Neural progenitor cell (in vitro differentiated cells): Measurements from ENCODE around the gene SH3BGRL3. TPM values are rescaled to one million over a fixed set of nuclear protein-coding genes. Genes with fewer than 3 reads are reported as not detected.

Experiments used
- DNase-seq: peaks from one replicate; pipeline ENCODE4 v3.0.0-alpha.2; 2016; ENCODE audit warnings: low spot score
- H2AFZ ChIP-seq: fragments of 200-600 bp; sonication (generic); replicated peaks from 2 replicates; pipeline ENCODE4 v1.6.1; 2016; ENCODE audit warnings: antibody characterized with exemption
- H3F3A ChIP-seq: fragments of 200-600 bp; sonication (generic); 2 replicates; pipeline ENCODE4 v1.6.1; 2016; ENCODE audit warnings: antibody characterized with exemption, low read depth
- H3K27ac ChIP-seq: fragments of 200-600 bp; sonication (generic); 2 replicates; pipeline ENCODE4 v1.5.1; 2016; ENCODE audit warnings: mild to moderate bottlenecking
- H3K27me3 ChIP-seq: fragments of 200-600 bp; sonication (generic); 2 replicates; pipeline ENCODE4 v1.6.1; 2016; ENCODE audit warnings: mild to moderate bottlenecking, moderate library complexity
- H3K36me3 ChIP-seq: fragments of 200-600 bp; sonication (generic); 2 replicates; pipeline ENCODE4 v1.5.1; 2016
- H3K4me1 ChIP-seq: fragments of 200-600 bp; sonication (generic); 2 replicates; pipeline ENCODE4 v1.6.1; 2016; ENCODE audit warnings: mixed run types
- H3K4me2 ChIP-seq: fragments of 200-600 bp; sonication (generic); 2 replicates; pipeline ENCODE4 v1.6.1; 2016
- H3K4me3 ChIP-seq: fragments of 200-600 bp; sonication (generic); 2 replicates; pipeline ENCODE4 v1.5.1; 2016
- H3K79me2 ChIP-seq: fragments of 200-600 bp; sonication (generic); 2 replicates; pipeline ENCODE4 v1.6.1; 2016; ENCODE audit warnings: low read depth
- H3K9ac ChIP-seq: fragments of 200-600 bp; sonication (generic); 2 replicates; pipeline ENCODE4 v1.6.1; 2016
- H3K9me3 ChIP-seq: fragments of 200-600 bp; sonication (generic); 2 replicates; pipeline ENCODE4 v1.5.1; 2016; ENCODE audit warnings: low read depth
- H4K20me1 ChIP-seq: fragments of 200-600 bp; sonication (generic); 2 replicates; pipeline ENCODE4 v1.6.1; 2016; ENCODE audit warnings: low read depth
- H3K27ac Mint-ChIP-seq: 3 replicates; pipeline ENCODE4 v1.8.0; 2021; ENCODE audit warnings: mixed read lengths
- H3K27me3 Mint-ChIP-seq: 2 replicates; pipeline ENCODE4 v1.8.0; 2022; ENCODE audit warnings: low read depth, mild to moderate bottlenecking, inconsistent platforms, moderate library complexity, mixed read lengths; ENCODE audit not compliant: insufficient read depth
- H3K36me3 Mint-ChIP-seq: 3 replicates; pipeline ENCODE4 v1.8.0; 2021; ENCODE audit warnings: mixed read lengths
- H3K4me1 Mint-ChIP-seq: 3 replicates; pipeline ENCODE4 v1.8.0; 2021; ENCODE audit warnings: mixed read lengths
- H3K4me3 Mint-ChIP-seq: 3 replicates; pipeline ENCODE4 v1.8.0; 2021; ENCODE audit warnings: mild to moderate bottlenecking, moderate library complexity, mixed read lengths
- H3K9me3 Mint-ChIP-seq: 3 replicates; pipeline ENCODE4 v1.8.0; 2020; ENCODE audit warnings: mixed read lengths
- CTCF ChIP-seq: fragments of 200-600 bp; sonication (generic); IDR thresholded peaks from 2 replicates; pipeline ENCODE4 v1.5.1; 2017; ENCODE audit warnings: antibody characterized with exemption, mild to moderate bottlenecking
- EZH2 ChIP-seq: fragments of 200-600 bp; sonication (generic); IDR thresholded peaks from 2 replicates; pipeline ENCODE4 v1.6.1; 2017; ENCODE audit warnings: antibody characterized with exemption, mild to moderate bottlenecking, moderate library complexity
- EZH2phosphoT487 ChIP-seq: fragments of 200-600 bp; sonication (generic); IDR thresholded peaks from 2 replicates; pipeline ENCODE4 v1.6.1; 2017; ENCODE audit warnings: antibody characterized with exemption
- total RNA-seq: library from RNA; depleted of rRNA; stranded (reverse); fragments of >200 nt; gene quantifications from 2 replicates; pipeline ENCODE4 v1.2.3, GENCODE V29; 2015; ENCODE audit warnings: low replicate concordance

SH3BGRL3 gene
- total RNA-seq, 1 donor from 2014 or later: 15.6 TPM

DNA sequence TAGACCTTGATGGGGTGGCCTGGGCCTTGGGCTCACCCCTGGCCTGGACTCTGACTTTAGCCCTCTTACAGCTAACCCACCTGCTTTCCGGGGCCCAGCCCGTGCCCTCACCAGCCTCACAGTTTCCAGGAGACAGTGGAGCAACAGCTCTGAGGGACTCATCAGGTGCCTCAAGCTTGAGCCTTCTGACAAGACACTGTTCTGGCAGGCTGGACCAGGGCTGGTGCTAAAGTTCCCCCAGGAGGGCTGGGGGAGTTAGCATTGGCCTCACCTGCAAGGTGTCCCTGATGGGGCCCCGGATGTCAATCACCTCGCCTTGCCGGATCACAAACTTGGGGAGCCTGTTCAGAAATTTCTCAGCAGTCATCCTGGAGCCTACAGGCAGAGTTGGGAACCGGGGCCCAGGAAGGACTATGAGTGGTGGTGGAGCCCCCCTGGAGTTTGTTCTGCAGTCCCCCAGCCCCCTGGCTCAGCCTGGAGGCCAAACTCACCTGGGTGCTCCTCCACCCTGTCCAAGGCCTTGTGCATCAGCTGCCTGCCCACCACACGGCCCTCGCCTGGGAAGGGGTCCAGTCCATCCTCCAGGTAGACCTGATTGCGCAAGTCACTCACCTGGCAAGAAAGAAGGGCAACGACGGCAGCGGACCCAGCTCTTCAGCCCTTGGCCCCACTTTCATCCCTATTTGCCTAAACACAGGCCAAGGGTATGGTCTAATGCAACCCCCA, 4.1 kb downstream of the SH3BGRL3 start:
- no peak overlapping the region for H3K9ac ChIP-seq
- peaks cover 11% of the 10 kb centered on the region for H4K20me1 ChIP-seq
- no peak overlapping the region for H3K4me2 ChIP-seq
- H3K4me1 Mint-ChIP-seq: peaks cover 63% of the 10 kb centered on the region
- no peak for TF ChIP-seq EZH2
- TF ChIP-seq CTCF: no peak
- no peak for TF ChIP-seq EZH2phosphoT487
- H3K27me3 ChIP-seq: no peaks in the 10 kb centered on the region
- peaks cover 36% of the 10 kb centered on the region for H3F3A ChIP-seq
- H2AFZ ChIP-seq: no peak overlapping the region
- peaks cover 5% of the 10 kb centered on the region for H3K27me3 Mint-ChIP-seq
- H3K36me3 Mint-ChIP-seq: peaks cover 3% of the 10 kb centered on the region
- H3K27ac Mint-ChIP-seq: peak overlapping the region; percentile 84
- no peak for DNase-seq
- no peaks in the 10 kb centered on the region for H3K36me3 ChIP-seq
- peaks cover 23% of the 10 kb centered on the region for H3K79me2 ChIP-seq
- H3K4me3 Mint-ChIP-seq: no peak overlapping the region
- no peak overlapping the region for H3K4me3 ChIP-seq
- no peak overlapping the region for H3K27ac ChIP-seq
- peaks cover 26% of the 10 kb centered on the region for H3K4me1 ChIP-seq
- no peaks in the 10 kb centered on the region for H3K9me3 ChIP-seq
- H3K9me3 Mint-ChIP-seq: no peaks in the 10 kb centered on the region

DNA sequence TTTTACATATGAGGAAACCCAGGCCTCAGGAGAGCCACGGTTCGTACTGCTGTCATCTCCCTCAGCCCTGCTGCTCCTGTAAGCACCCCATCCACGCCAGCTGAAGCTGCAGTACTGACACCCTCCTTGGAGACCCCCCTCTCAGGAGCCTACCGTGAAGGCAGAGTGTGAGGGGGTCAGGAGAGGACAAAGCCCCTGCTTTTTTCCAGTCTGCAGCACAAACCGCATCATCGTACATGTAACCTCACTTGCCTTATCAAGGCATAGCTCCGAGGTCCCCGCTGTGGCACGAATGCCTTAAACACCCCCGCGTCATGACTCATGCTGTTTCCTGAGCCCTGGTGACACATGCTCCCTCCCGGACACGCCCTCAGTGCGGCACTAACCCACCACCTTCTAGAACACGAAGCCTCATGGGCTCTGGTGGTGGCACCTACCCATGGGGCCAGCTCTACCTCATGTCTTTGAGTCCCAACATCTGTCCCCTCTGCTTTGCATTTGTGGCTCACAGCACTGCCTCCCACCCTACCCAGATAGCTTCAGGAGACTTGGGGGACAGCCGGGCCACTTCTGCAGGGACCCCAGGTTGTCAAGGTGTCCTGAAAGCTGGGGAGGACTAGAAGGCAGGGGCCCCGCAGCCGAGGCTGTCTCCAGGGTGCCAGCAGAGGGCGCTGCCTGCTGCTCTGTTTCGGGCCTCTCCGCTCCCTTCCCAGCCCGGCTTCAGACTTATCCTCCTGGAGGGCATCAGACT, 4.9 kb downstream of the SH3BGRL3 start:
- H2AFZ ChIP-seq: no peak overlapping the region
- H3K36me3 Mint-ChIP-seq: peaks cover 3% of the 10 kb centered on the region
- no peak overlapping the region for H3K4me2 ChIP-seq
- peak overlapping the region; percentile 84 for H3K27ac Mint-ChIP-seq
- no peaks in the 10 kb centered on the region for H3K9me3 ChIP-seq
- H3K27me3 Mint-ChIP-seq: peaks cover 5% of the 10 kb centered on the region
- H3K4me1 Mint-ChIP-seq: peaks cover 63% of the 10 kb centered on the region
- no peak overlapping the region for H3K9ac ChIP-seq
- H3K27me3 ChIP-seq: no peaks in the 10 kb centered on the region
- no peak overlapping the region for H3K27ac ChIP-seq
- H3K79me2 ChIP-seq: peaks cover 23% of the 10 kb centered on the region
- peaks cover 6% of the 10 kb centered on the region for H4K20me1 ChIP-seq
- no peaks in the 10 kb centered on the region for H3K9me3 Mint-ChIP-seq
- no peak overlapping the region for H3K4me3 ChIP-seq
- peaks cover 28% of the 10 kb centered on the region for H3F3A ChIP-seq
- peak; percentile 87 for DNase-seq
- TF ChIP-seq CTCF (peak; percentile 95), EZH2 (no peak)
- H3K4me1 ChIP-seq: peaks cover 31% of the 10 kb centered on the region
- no peaks in the 10 kb centered on the region for H3K36me3 ChIP-seq
- H3K4me3 Mint-ChIP-seq: peak overlapping the region; percentile 59

DNA sequence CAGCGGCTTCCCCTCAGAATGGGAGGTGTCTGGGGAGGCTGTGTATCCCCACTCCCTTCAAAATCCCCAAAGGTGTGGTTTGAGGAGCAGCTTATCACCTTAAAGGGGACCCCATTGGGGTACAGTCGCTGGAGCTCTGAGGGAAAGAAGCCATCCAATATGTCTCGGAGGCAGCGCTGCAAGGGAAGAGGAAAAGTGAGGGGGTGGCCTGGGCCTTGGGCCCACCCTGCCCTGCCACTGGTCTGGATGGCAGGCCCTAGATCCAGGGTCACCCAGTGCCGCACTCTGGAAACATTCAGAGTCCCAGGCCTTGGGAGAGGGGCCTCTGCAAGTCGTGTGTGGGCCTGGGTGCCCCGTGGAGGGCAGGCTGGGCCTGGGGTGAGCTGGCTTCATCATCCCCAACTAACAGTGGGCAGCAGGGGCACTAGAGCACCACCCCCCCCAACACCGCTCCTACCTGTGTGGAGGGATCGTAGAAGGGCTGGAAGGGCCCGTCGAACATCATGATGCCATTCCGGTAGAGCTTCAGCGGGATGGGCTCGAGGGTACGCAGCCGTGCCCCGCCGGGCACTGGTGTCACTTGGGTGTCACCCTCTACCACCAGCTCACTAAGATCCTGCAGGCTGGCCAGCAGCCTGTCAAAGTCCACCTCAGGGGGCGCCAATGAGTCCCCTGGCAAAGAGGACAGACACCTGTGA, 5.6 kb downstream of the SH3BGRL3 start:
- Mint-ChIP-seq H3K4me3 (no peak overlapping the region), H3K4me1 (peaks cover 67% of the 10 kb centered on the region), H3K27ac (no peak overlapping the region), H3K9me3 (no peaks in the 10 kb centered on the region), H3K36me3 (peaks cover 3% of the 10 kb centered on the region), H3K27me3 (peaks cover 8% of the 10 kb centered on the region)
- no peaks in the 10 kb centered on the region for H3K9me3 ChIP-seq
- peaks cover 23% of the 10 kb centered on the region for H3F3A ChIP-seq
- no peaks in the 10 kb centered on the region for H3K36me3 ChIP-seq
- DNase-seq: peak; percentile 82
- no peak overlapping the region for H3K9ac ChIP-seq
- no peak overlapping the region for H3K4me3 ChIP-seq
- H3K27ac ChIP-seq: no peak overlapping the region
- no peak overlapping the region for H3K4me2 ChIP-seq
- H4K20me1 ChIP-seq: peaks cover 6% of the 10 kb centered on the region
- H3K4me1 ChIP-seq: peaks cover 37% of the 10 kb centered on the region
- H2AFZ ChIP-seq: no peak overlapping the region
- peaks cover 16% of the 10 kb centered on the region for H3K79me2 ChIP-seq
- TF ChIP-seq CTCF: peak; percentile 68
- TF ChIP-seq EZH2phosphoT487: no peak
- no peaks in the 10 kb centered on the region for H3K27me3 ChIP-seq
